SK-N-SH treated with all-trans-retinoic acid at 6 μM for 48 hours (cell line): ENCODE results near the gene MIDN.

ENCODE experiments used
- ATAC-seq: fragments of 200-7000 bp; cut with Tn5 transposase; 3 replicates; pipeline ENCODE4 v1.9.1; 2020; ENCODE audit warnings: mild to moderate bottlenecking, moderate library complexity
- ARNTL ChIP-seq: fragments of 450-650 bp; formaldehyde crosslinking; IDR thresholded peaks from 2 replicates; pipeline ENCODE4 v1.5.0; 2020; ENCODE audit warnings: low read depth, mild to moderate bottlenecking, moderate library complexity, borderline replicate concordance
- BACH2 ChIP-seq: fragments of 250-450 bp; sonication (Bioruptor Pico); IDR thresholded peaks from 2 replicates; pipeline ENCODE4 v1.9.0; 2021; ENCODE audit warnings: mild to moderate bottlenecking, borderline replicate concordance
- CREB5 ChIP-seq: fragments of 250-450 bp; sonication (Bioruptor Pico); IDR thresholded peaks from 2 replicates; pipeline ENCODE4 v1.5.1; 2020; ENCODE audit warnings: low read depth, mild to moderate bottlenecking, moderate library complexity
- CSDC2 ChIP-seq: fragments of 250-450 bp; sonication (Bioruptor Pico); IDR thresholded peaks from 2 replicates; pipeline ENCODE4 v1.5.0; 2020; ENCODE audit warnings: mild to moderate bottlenecking, moderate library complexity
- CSRNP3 ChIP-seq: fragments of 250-450 bp; sonication (Bioruptor Pico); IDR thresholded peaks from 2 replicates; pipeline ENCODE4 v1.5.1; 2021; ENCODE audit warnings: mild to moderate bottlenecking, moderate library complexity
- ESRRG ChIP-seq: fragments of 250-450 bp; sonication (Bioruptor Pico); IDR thresholded peaks from 2 replicates; pipeline ENCODE4 v1.6.1; 2021; ENCODE audit warnings: mild to moderate bottlenecking
- GLIS3 ChIP-seq: fragments of 250-450 bp; sonication (Bioruptor Pico); IDR thresholded peaks from 2 replicates; pipeline ENCODE4 v1.5.0; 2020; ENCODE audit warnings: mild to moderate bottlenecking, moderate library complexity
- ISL1 ChIP-seq: fragments of 250-450 bp; sonication (Bioruptor Pico); IDR thresholded peaks from 2 replicates; pipeline ENCODE4 v2.1.2; 2022; ENCODE audit warnings: mild to moderate bottlenecking, moderate library complexity
- OSR1 ChIP-seq: fragments of 250-450 bp; sonication (Bioruptor Pico); IDR thresholded peaks from 2 replicates; pipeline ENCODE4 v1.8.0; 2022; ENCODE audit warnings: moderate library complexity, mild to moderate bottlenecking, inconsistent platforms
- PATZ1 ChIP-seq: fragments of 250-450 bp; sonication (Bioruptor Pico); IDR thresholded peaks from 2 replicates; pipeline ENCODE4 v1.8.0; 2020; ENCODE audit warnings: mild to moderate bottlenecking, moderate library complexity, borderline replicate concordance
- POU6F1 ChIP-seq: fragments of 250-450 bp; sonication (Bioruptor Pico); IDR thresholded peaks from 2 replicates; pipeline ENCODE4 v1.8.0; 2021; ENCODE audit warnings: low read depth, mild to moderate bottlenecking, moderate library complexity, borderline replicate concordance
- PPARA ChIP-seq: fragments of 250-450 bp; sonication (Bioruptor Pico); IDR thresholded peaks from 2 replicates; pipeline ENCODE4 v1.5.0; 2020; ENCODE audit warnings: mild to moderate bottlenecking, borderline replicate concordance
- RARB ChIP-seq: fragments of 250-450 bp; sonication (Bioruptor Pico); IDR thresholded peaks from 2 replicates; pipeline ENCODE4 v1.8.0; 2021; ENCODE audit warnings: mild to moderate bottlenecking, moderate library complexity
- SNAI2 ChIP-seq: fragments of 250-450 bp; sonication (Bioruptor Pico); IDR thresholded peaks from 2 replicates; pipeline ENCODE4 v1.5.0; 2020; ENCODE audit warnings: mild to moderate bottlenecking, moderate library complexity
- TCF4 ChIP-seq: fragments of 250-450 bp; sonication (Bioruptor Pico); IDR thresholded peaks from 2 replicates; pipeline ENCODE4 v1.8.0; 2021; ENCODE audit warnings: mild to moderate bottlenecking, moderate library complexity, borderline replicate concordance
- TOX ChIP-seq: fragments of 250-450 bp; sonication (Bioruptor Pico); IDR thresholded peaks from 2 replicates; pipeline ENCODE4 v1.8.0; 2021; ENCODE audit warnings: mild to moderate bottlenecking, moderate library complexity, borderline replicate concordance
- TSHZ2 ChIP-seq: fragments of 250-450 bp; sonication (Bioruptor Pico); IDR thresholded peaks from 2 replicates; pipeline ENCODE4 v1.5.0; 2020; ENCODE audit warnings: mild to moderate bottlenecking, moderate library complexity
- ZC3H10 ChIP-seq: fragments of 250-450 bp; sonication (Bioruptor Pico); IDR thresholded peaks from 2 replicates; pipeline ENCODE4 v1.5.1; 2021; ENCODE audit warnings: mild to moderate bottlenecking, moderate library complexity
- ZFP3 ChIP-seq: fragments of 250-450 bp; sonication (Bioruptor Pico); IDR thresholded peaks from 2 replicates; pipeline ENCODE4 v1.5.0; 2020; ENCODE audit warnings: mild to moderate bottlenecking, moderate library complexity
- ZFP30 ChIP-seq: fragments of 450-650 bp; formaldehyde crosslinking; IDR thresholded peaks from 2 replicates; pipeline ENCODE4 v1.5.0; 2022; ENCODE audit warnings: mild to moderate bottlenecking, moderate library complexity
- ZNF565 ChIP-seq: fragments of 450-650 bp; formaldehyde crosslinking; conservative IDR thresholded peaks from 2 replicates; pipeline ENCODE4 v1.5.0; 2020; ENCODE audit warnings: low read depth, mild to moderate bottlenecking, moderate library complexity
- ZNF70 ChIP-seq: fragments of 450-650 bp; formaldehyde crosslinking; IDR thresholded peaks from 2 replicates; pipeline ENCODE4 v1.5.0; 2020; ENCODE audit warnings: mild to moderate bottlenecking, moderate library complexity
- ZNF8 ChIP-seq: fragments of 450-650 bp; formaldehyde crosslinking; IDR thresholded peaks from 2 replicates; pipeline ENCODE4 v1.5.0; 2020; ENCODE audit warnings: mild to moderate bottlenecking, moderate library complexity

The MIDN gene

GRCh38 chr19:1262623-1263123 lies 14.3 kb downstream of the MIDN start:
- ATAC-seq = no peak
- no peak for TF ChIP-seq BACH2 (CRISPR knock-in tag)
- no peak for TF ChIP-seq ZNF8 (CRISPR knock-in tag)
- TF ChIP-seq ZFP30 (CRISPR knock-in tag) = no peak
- TF ChIP-seq CSRNP3 (CRISPR knock-in tag) = no peak
- TF ChIP-seq POU6F1 = no peak
- no peak for TF ChIP-seq PPARA (CRISPR knock-in tag)
- no peak for TF ChIP-seq TOX (CRISPR knock-in tag)
- TF ChIP-seq ZNF565 (CRISPR knock-in tag) = no peak
- no peak for TF ChIP-seq TSHZ2
- TF ChIP-seq ARNTL (CRISPR knock-in tag) = no peak
- no peak for TF ChIP-seq ZC3H10 (CRISPR knock-in tag)
- no peak for TF ChIP-seq ZNF70 (CRISPR knock-in tag)
- TF ChIP-seq CSDC2 (CRISPR knock-in tag) = no peak
- no peak for TF ChIP-seq ESRRG (CRISPR knock-in tag)
- TF ChIP-seq PATZ1 (CRISPR knock-in tag) = no peak
- TF ChIP-seq SNAI2 (CRISPR knock-in tag) = no peak
- no peak for TF ChIP-seq ISL1 (CRISPR knock-in tag)
- no peak for TF ChIP-seq TCF4
- TF ChIP-seq, all 23 proteins: peak for 0

- TF ChIP-seq ZFP3 (no peak), OSR1 (CRISPR knock-in tag) (no peak), SNAI2 (CRISPR knock-in tag) (no peak), PATZ1 (CRISPR knock-in tag) (no peak), ESRRG (CRISPR knock-in tag) (no peak), CSRNP3 (CRISPR knock-in tag) (no peak), CSDC2 (CRISPR knock-in tag) (no peak), ARNTL (CRISPR knock-in tag) (no peak), CREB5 (CRISPR knock-in tag) (no peak), BACH2 (CRISPR knock-in tag) (no peak), GLIS3 (CRISPR knock-in tag) (no peak), ISL1 (CRISPR knock-in tag) (no peak), ZNF70 (CRISPR knock-in tag) (no peak), ZNF8 (CRISPR knock-in tag) (no peak), RARB (CRISPR knock-in tag) (no peak), PPARA (CRISPR knock-in tag) (no peak), TCF4 (no peak)
- TF ChIP-seq, all 23 proteins: peak for 0
- no peak for ATAC-seq
Measured at GRCh38 chr19:1263188-1263587, 14.8 kb downstream of the MIDN start.
